ENCODE data around the gene RBM10.
A peak's percentile ranks its signal among the peaks of the same experiment; 100 is the strongest.

Gene RBM10

GRCh38 chrX:47198026-47198686, 53.1 kb downstream of the RBM10 start:
- no peak for DNase-seq (ENCODE audit: low read depth in 2 of 2)

- no peak for DNase-seq (ENCODE audit: low read depth in 2 of 2)
Observed at GRCh38 chrX:47198687-47199080, 53.7 kb downstream of the RBM10 start.

- DNase-seq (ENCODE audit: low read depth in 2 of 2) = no peak
Observed at GRCh38 chrX:47199286-47199685, 54.3 kb downstream of the RBM10 start.

- no peak for DNase-seq (ENCODE audit: low read depth in 2 of 2)
Observed at GRCh38 chrX:47200385-47201150, 55.5 kb downstream of the RBM10 start.

- no peak for DNase-seq (ENCODE audit: low read depth in 2 of 2)
Observed at GRCh38 chrX:47201345-47201944, 56.4 kb downstream of the RBM10 start.

- DNase-seq (ENCODE audit: low read depth in 2 of 2) = no peak
Observed at GRCh38 chrX:47202316-47202715, 57.3 kb downstream of the RBM10 start.

- no peak for DNase-seq (ENCODE audit: low read depth in 2 of 2)
Observed at GRCh38 chrX:47202877-47203276, 57.9 kb downstream of the RBM10 start.

GRCh38 chrX:47204970-47205369, 59.9 kb downstream of the RBM10 start:
- DNase-seq (ENCODE audit: low read depth in 2 of 2) = no peak

- DNase-seq (ENCODE audit: low read depth in 2 of 2) = no peak
Observed at GRCh38 chrX:47206316-47206715, 61.3 kb downstream of the RBM10 start.

GRCh38 chrX:47208108-47208507, 63.1 kb downstream of the RBM10 start:
- no peak for DNase-seq (ENCODE audit: low read depth in 2 of 2)

- no peak for DNase-seq (ENCODE audit: low read depth in 2 of 2)
Observed at GRCh38 chrX:47209508-47210238, 64.7 kb downstream of the RBM10 start.

- no peak for DNase-seq (ENCODE audit: low read depth in 2 of 2)
Observed at GRCh38 chrX:47210661-47211425, 65.8 kb downstream of the RBM10 start.

GRCh38 chrX:47212381-47213293, 67.6 kb downstream of the RBM10 start:
- no peak for DNase-seq (ENCODE audit: low read depth in 2 of 2)

GRCh38 chrX:47214435-47215077, 69.5 kb downstream of the RBM10 start:
- DNase-seq (ENCODE audit: low read depth in 2 of 2) = no peak

- no peak for DNase-seq (ENCODE audit: low read depth in 2 of 2)
Observed at GRCh38 chrX:47215291-47215900, 70.4 kb downstream of the RBM10 start.

GRCh38 chrX:47216393-47216925, 71.4 kb downstream of the RBM10 start:
- DNase-seq (ENCODE audit: low read depth in 2 of 2) = no peak

GRCh38 chrX:47217121-47217851, 72.3 kb downstream of the RBM10 start:
- no peak for DNase-seq (ENCODE audit: low read depth in 2 of 2)

GRCh38 chrX:47217852-47218279, 72.8 kb downstream of the RBM10 start:
- peak; percentile 94 to 96 for DNase-seq (ENCODE audit: low read depth in 2 of 2)
